ENCODE measurements around the gene RGS10. TPM values are rescaled to one million over a fixed set of nuclear protein-coding genes. Genes with fewer than 3 reads are reported as not detected.
A peak's percentile ranks its signal among the peaks of the same experiment; 100 is the strongest.

Gene RGS10
- total and polyA plus RNA-seq, 12 donors, result 9.5 to 28.1 (median 15.7) TPM

DNA sequence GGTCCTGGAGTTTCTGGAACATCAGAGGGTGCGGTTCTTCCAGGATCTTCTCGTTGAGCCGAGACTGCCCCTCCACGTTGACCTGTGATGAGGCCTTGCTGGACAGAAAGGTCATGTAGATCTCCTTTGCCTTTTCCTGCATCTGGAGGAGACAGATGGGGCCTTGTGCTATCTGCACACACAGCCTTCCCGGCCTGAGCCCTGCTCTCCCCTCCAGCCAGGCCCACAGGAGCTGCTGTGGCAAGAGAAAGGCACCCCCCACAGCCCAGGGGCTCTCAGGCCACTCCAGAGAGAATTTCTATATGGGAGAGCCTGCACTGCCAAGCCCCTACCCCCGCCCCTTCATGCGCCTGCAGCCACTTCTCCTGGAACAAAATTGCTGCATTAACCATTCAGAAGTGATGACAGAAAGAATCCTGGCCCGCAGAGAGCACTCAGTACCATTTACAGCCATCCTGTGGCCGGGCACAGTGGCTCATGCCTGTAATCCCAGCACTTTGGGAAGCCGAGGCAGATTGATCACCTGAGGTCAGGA is 26.9 kb downstream of the RGS10 start:
- H3K4me3 ChIP-seq, result no peak overlapping the region
- H3K9me3 ChIP-seq (replicated peaks in 1 of 3), result no peaks in the 10 kb centered on the region
- H3K36me3 ChIP-seq (replicated peaks in 1 of 2), result no peaks in the 10 kb centered on the region
- 83 to 91% (median 88%) methylated on average over 9 to 10 of the region's 10 CpGs for WGBS, 4 donors
- no peak overlapping the region for H3K27ac ChIP-seq
- TF ChIP-seq CTCF (IDR thresholded peaks at IDR 0.05), result no peak
- no peak for TF ChIP-seq POLR2A (IDR thresholded peaks at IDR 0.05)
- no peak for DNase-seq
- peaks cover 5% of the 10 kb centered on the region for H3K27me3 ChIP-seq
- no peaks in the 10 kb centered on the region for H3K4me1 ChIP-seq (replicated peaks in 1 of 2)
- intact Hi-C loops (cut with DNase I), result no loop called here

- Histone ChIP-seq H3K36me3 (replicated peaks in 1 of 2) (no peaks in the 10 kb centered on the region), H3K27me3 (peaks cover under 1% of the 10 kb centered on the region), H3K4me1 (replicated peaks in 1 of 2) (no peaks in the 10 kb centered on the region), H3K9me3 (replicated peaks in 1 of 3) (no peaks in the 10 kb centered on the region), H3K4me3 (no peak overlapping the region), H3K27ac (no peak overlapping the region)
- intact Hi-C loops (cut with DNase I), result no loop called here
- no peak for DNase-seq
- no peak for TF ChIP-seq CTCF (IDR thresholded peaks at IDR 0.05)
- TF ChIP-seq POLR2A (IDR thresholded peaks at IDR 0.05), result no peak
- 89 to 97% (median 95%) methylated on average over 6 of the region's 6 CpGs for WGBS, 4 donors
These were observed 27.7 kb downstream of the RGS10 start for GRCh38 chr10:119514819-119515218.

GRCh38 chr10:119511828-119512515 is 30.5 kb downstream of the RGS10 start:
- no peaks in the 10 kb centered on the region for H3K9me3 ChIP-seq (replicated peaks in 1 of 3)
- intact Hi-C loops (cut with DNase I), result no loop called here
- TF ChIP-seq CTCF (IDR thresholded peaks at IDR 0.05) (no peak), POLR2A (IDR thresholded peaks at IDR 0.05) (no peak)
- no peak overlapping the region for H3K4me3 ChIP-seq
- H3K27ac ChIP-seq, result no peak overlapping the region
- H3K36me3 ChIP-seq (replicated peaks in 1 of 2), result no peaks in the 10 kb centered on the region
- no peaks in the 10 kb centered on the region for H3K27me3 ChIP-seq
- whole genome bisulfite sequencing, 4 donors, result 75 to 85% (median 79%) methylated on average over 17 to 19 of the region's 19 CpGs
- no peak for DNase-seq
- H3K4me1 ChIP-seq (replicated peaks in 1 of 2), result no peaks in the 10 kb centered on the region

GRCh38 chr10:119509909-119510451 is 32.5 kb downstream of the RGS10 start:
- TF ChIP-seq CTCF (IDR thresholded peaks at IDR 0.05) (no peak), POLR2A (IDR thresholded peaks at IDR 0.05) (no peak)
- Histone ChIP-seq H3K4me1 (replicated peaks in 1 of 2) (no peaks in the 10 kb centered on the region), H3K27me3 (no peaks in the 10 kb centered on the region), H3K36me3 (replicated peaks in 1 of 2) (no peaks in the 10 kb centered on the region), H3K9me3 (replicated peaks in 1 of 3) (no peaks in the 10 kb centered on the region), H3K4me3 (no peak overlapping the region), H3K27ac (no peak overlapping the region)
- intact Hi-C loops (cut with DNase I), result no loop called here
- DNase-seq, result peak; percentile 39 to 86 (median 80)
- WGBS, 4 donors, result 62 to 76% (median 63%) methylated on average over 7 to 10 of the region's 10 CpGs
